ENCODE measurements around the gene TOP2A. TPM values are rescaled to one million over a fixed set of nuclear protein-coding genes. Genes with fewer than 3 reads are reported as not detected.

Gene TOP2A
- total and polyA plus RNA-seq, 9 of the 15 experiments (the other 6 are each of a cell fraction or from before 2014, with no cell fraction given) = 133 to 347 (median 259) TPM

DNA sequence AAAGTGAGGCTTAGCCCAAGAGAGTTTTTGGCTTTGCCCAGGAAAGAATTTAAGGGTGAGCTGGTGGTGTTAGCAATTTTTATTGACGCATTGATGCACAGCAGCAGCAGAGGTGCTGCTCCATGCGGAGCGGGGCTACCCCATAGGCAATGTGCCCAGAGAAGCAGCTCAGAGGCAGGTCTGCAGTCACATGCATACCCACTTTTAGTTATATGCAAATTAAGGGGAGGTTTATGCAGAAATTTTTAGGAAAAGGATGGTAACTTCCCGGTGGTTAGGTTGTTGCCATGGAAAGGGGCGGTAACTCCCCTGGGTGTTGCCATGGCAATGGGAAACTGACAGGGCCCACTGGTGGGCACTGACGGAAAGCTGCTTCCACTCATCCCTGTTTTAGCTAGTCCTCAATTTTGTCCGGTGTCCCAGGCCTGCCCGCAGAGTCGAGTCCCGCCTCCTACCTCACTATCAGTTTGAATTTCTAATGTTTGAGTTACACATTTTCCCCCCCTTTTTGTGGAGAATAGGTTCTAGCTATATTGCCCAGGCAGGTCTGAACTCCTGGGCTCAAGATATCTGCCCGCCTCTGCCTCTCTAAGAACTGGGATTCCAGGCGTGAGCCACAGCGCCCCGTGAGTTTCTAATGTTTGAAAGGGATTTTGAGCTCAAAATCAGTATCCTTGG lies 42.7 kb downstream of the TOP2A start:
- ATAC-seq = no peak
- TF ChIP-seq RFX1 (IDR thresholded peaks at IDR 0.05) = peak; percentile 80
- TF ChIP-seq, protein P1, sequence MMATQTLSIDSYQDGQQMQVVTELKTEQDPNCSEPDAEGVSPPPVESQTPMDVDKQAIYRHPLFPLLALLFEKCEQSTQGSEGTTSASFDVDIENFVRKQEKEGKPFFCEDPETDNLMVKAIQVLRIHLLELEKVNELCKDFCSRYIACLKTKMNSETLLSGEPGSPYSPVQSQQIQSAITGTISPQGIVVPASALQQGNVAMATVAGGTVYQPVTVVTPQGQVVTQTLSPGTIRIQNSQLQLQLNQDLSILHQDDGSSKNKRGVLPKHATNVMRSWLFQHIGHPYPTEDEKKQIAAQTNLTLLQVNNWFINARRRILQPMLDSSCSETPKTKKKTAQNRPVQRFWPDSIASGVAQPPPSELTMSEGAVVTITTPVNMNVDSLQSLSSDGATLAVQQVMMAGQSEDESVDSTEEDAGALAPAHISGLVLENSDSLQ (IDR thresholded peaks at IDR 0.05) = peak; percentile 66
- no peak for TF ChIP-seq SAP30 (IDR thresholded peaks at IDR 0.05; ENCODE audit: borderline replicate concordance, insufficient read depth, low read depth, low read length, poor library complexity, severe bottlenecking)
- no peak for FAIRE-seq
- H3K4me2 ChIP-seq (ENCODE audit: insufficient read depth, low read length) = no peak overlapping the region
- CTCF ChIA-PET (ENCODE audit: low intra/inter-chr PET ratio) = no interaction called here
- no peak for DNase-seq (ENCODE audit: extremely low read depth in 1 of 4, low spot score in 3 of 4)
- H3K36me3 ChIP-seq (ENCODE audit: control insufficient read depth, insufficient read depth, low read length) = no peaks in the 10 kb centered on the region
- BruUV-seq (replicated peaks) = no TSS peak
- no peaks in the 10 kb centered on the region for H3K27me3 ChIP-seq (ENCODE audit: control insufficient read depth in 2 of 2, insufficient read depth in 2 of 2, low read length in 2 of 2)
- H3K4me3 ChIP-seq = no peak overlapping the region
- H3K9me1 ChIP-seq (ENCODE audit: control insufficient read depth, insufficient read depth, low read length) = no peaks in the 10 kb centered on the region
- no peak overlapping the region for H3K9ac ChIP-seq (ENCODE audit: insufficient read depth in 1 of 2, low read depth in 2 of 2, low read length in 2 of 2)
- no peak overlapping the region for H2AFZ ChIP-seq (ENCODE audit: low read depth, low read length)
- H3K9me3 ChIP-seq (replicated peaks; ENCODE audit: control insufficient read depth, insufficient read depth, low read depth, low read length) = no peaks in the 10 kb centered on the region; the same call in 1 of the 2 replicates
- H4K20me1 ChIP-seq (replicated peaks; ENCODE audit: control insufficient read depth, insufficient read depth, low read length) = no peaks in the 10 kb centered on the region
- H3K27ac ChIP-seq (ENCODE audit: extremely low read depth, low read depth, low read length) = no peak overlapping the region
- WGBS (ENCODE audit: insufficient coverage, low coverage, missing lambda C conversion rate) = 57% methylated on average over 14 of the region's 14 CpGs
- no peaks in the 10 kb centered on the region for H3K79me2 ChIP-seq (ENCODE audit: control insufficient read depth, insufficient read depth, low read length)
- H3K4me1 ChIP-seq (replicated peaks in 1 of 2; ENCODE audit: control insufficient read depth in 2 of 2, insufficient read depth in 2 of 2, low read length in 2 of 2) = peaks cover 5 to 8% of the 10 kb centered on the region in 2 experiments; a peak in 4 of 5 replicates
- intact Hi-C loops (cut with micrococcal nuclease) = no loop called here
- POLR2A ChIA-PET = interaction anchor here (0.6 to 1.3 kb wide), 3 partner anchors 9 to 362 kb away, joined by 3 to 4 read pairs (median 4); no protein-coding TSS in a partner anchor
- in situ Hi-C loops (cut with MboI) = no loop called here
